K562 (cell line): Measurements from ENCODE around the gene SKIDA1. TPM values are rescaled to one million over a fixed set of nuclear protein-coding genes. Genes with fewer than 3 reads are reported as not detected.

Experiments
- BRCA1 ChIP-seq, 2 experiments: fragments of 450-650 bp in 1 of 2; sonication (generic) in 1 of 2; formaldehyde crosslinking in 1 of 2; IDR thresholded peaks; 2 replicates each; pipeline versions ENCODE4 v1.5.0 to v1.6.1; 2017 to 2020; ENCODE audit warnings: mild to moderate bottlenecking in 1 of 2, missing genetic modification reagents in 1 of 2
- CCNT2 ChIP-seq: IDR thresholded peaks from 2 replicates; pipeline ENCODE4 v1.6.1; 2011; ENCODE audit warnings: borderline replicate concordance, low read depth, mild to moderate bottlenecking, moderate library complexity, mixed read lengths, low read length; ENCODE audit not compliant: insufficient read length; ENCODE audit errors: extremely low read depth
- ETV6 ChIP-seq, 3 experiments: fragments of 150-350 bp in 1 of 3; sonication (generic) in 1 of 3; formaldehyde crosslinking in 1 of 3; IDR thresholded peaks; 2 replicates each; pipeline versions ENCODE4 v1.6.1 to v1.8.0; 2014 to 2022; ENCODE audit warnings: borderline replicate concordance in 2 of 3, low read depth in 2 of 3, antibody characterized with exemption in 1 of 3, low read length in 1 of 3, mild to moderate bottlenecking in 1 of 3, missing genetic modification reagents in 1 of 3
- FOXA3 ChIP-seq, 2 experiments: fragments of 450-650 bp in 1 of 2; sonication (generic) in 1 of 2; formaldehyde crosslinking; IDR thresholded peaks in 1 of 2; conservative IDR thresholded peaks in 1 of 2; 2 replicates each; pipeline versions ENCODE4 v1.4.0 to v1.8.0; 2020 to 2022; ENCODE audit warnings: mild to moderate bottlenecking in 2 of 2, missing genetic modification reagents in 1 of 2
- JUN ChIP-seq, 2 experiments: sonication (generic) in 1 of 2; formaldehyde crosslinking in 1 of 2; IDR thresholded peaks; 2 replicates each; pipeline versions ENCODE4 v1.6.1 to v1.8.0; 2012 to 2022; ENCODE audit warnings: borderline replicate concordance in 2 of 2, mild to moderate bottlenecking in 2 of 2, improper control_type of control experiment in 1 of 2, low read depth in 1 of 2, low read length in 1 of 2, missing genetic modification reagents in 1 of 2
- LARP7 ChIP-seq: fragments of 450-650 bp; IDR thresholded peaks from 2 replicates; pipeline ENCODE4 v1.6.1; 2016
- MED1 ChIP-seq: sonication (generic); formaldehyde crosslinking; IDR thresholded peaks from 2 replicates; pipeline ENCODE4 v1.8.1; 2023; ENCODE audit warnings: missing genetic modification reagents, borderline replicate concordance
- PML ChIP-seq: IDR thresholded peaks from 2 replicates; pipeline ENCODE4 v1.6.1; 2012; ENCODE audit warnings: low read length, inconsistent platforms
- SIN3B ChIP-seq: fragments of 450-650 bp; IDR thresholded peaks from 2 replicates; pipeline ENCODE4 v1.6.1; 2017; ENCODE audit warnings: low read depth, mild to moderate bottlenecking, moderate library complexity
- SMARCC2 ChIP-seq: fragments of 450-650 bp; IDR thresholded peaks from 2 replicates; pipeline ENCODE4 v1.6.1; 2017; ENCODE audit warnings: antibody characterized with exemption, moderate library complexity, mild to moderate bottlenecking, low read depth
- SMARCE1 ChIP-seq: fragments of 450-650 bp; IDR thresholded peaks from 2 replicates; pipeline ENCODE4 v1.7.1; 2016; ENCODE audit warnings: mild to moderate bottlenecking
- SRSF7 ChIP-seq: fragments of 200-400 bp; formaldehyde crosslinking; optimal IDR thresholded peaks from 2 replicates; pipeline ENCODE3; 2017; ENCODE audit warnings: mild to moderate bottlenecking, low read depth, low read length
- ZNF217 ChIP-seq: sonication (generic); formaldehyde crosslinking; IDR thresholded peaks from 2 replicates; pipeline ENCODE4 v1.8.0; 2022; ENCODE audit warnings: mild to moderate bottlenecking, missing genetic modification reagents
- ZNF347 ChIP-seq: fragments of 450-650 bp; formaldehyde crosslinking; IDR thresholded peaks from 2 replicates; pipeline ENCODE4 v1.4.0; 2020; ENCODE audit warnings: low read depth, mild to moderate bottlenecking, moderate library complexity
- ZNF780A ChIP-seq: fragments of 250-450 bp; sonication (Bioruptor Pico); IDR thresholded peaks from 2 replicates; pipeline ENCODE4 v1.5.0; 2021; ENCODE audit warnings: mild to moderate bottlenecking
- polyA plus RNA-seq, 8 experiments: library from polyadenylated mRNA; depleted of rRNA in 4 of 8; stranded (reverse) in 5 of 8; unstranded in 3 of 8; fragments of >200 nt; fragmentation: Nextera tagmentation in 2 of 8; fragmentation: Illumina TruSeq in 1 of 8; extraction: Ambion mirVana in 2 of 8; extraction: Trizol in 1 of 8; gene quantifications; 2 replicates each; pipeline versions ENCODE4 v1.2.1 to v1.2.3, GENCODE V29; 2011 to 2014; ENCODE audit warnings: inconsistent platforms in 1 of 8, missing spikeins in 1 of 8
- total RNA-seq, 7 experiments: library from RNA; depleted of rRNA in 6 of 7; stranded (reverse); fragments of >200 nt in 6 of 7; fragmentation: Illumina TruSeq in 2 of 7; extraction: Trizol in 2 of 7; gene quantifications; 2 replicates each; pipeline versions ENCODE4 v1.2.1 to v1.2.3, GENCODE V29; 2011 to 2021; ENCODE audit warnings: low replicate concordance in 1 of 7
- TF ChIP-seq, protein P1 (sequence below), 2 experiments: fragments of 450-650 bp; IDR thresholded peaks; 2 replicates each; pipeline ENCODE4 v1.6.1; 2016
- TF ChIP-seq, protein P2 (sequence below): fragments of 150-350 bp; IDR thresholded peaks from 2 replicates; pipeline ENCODE4 v1.6.1; 2014; ENCODE audit warnings: low read depth, mild to moderate bottlenecking, low read length, borderline replicate concordance
- TF ChIP-seq, protein P3 (sequence below): fragments of 450-650 bp; IDR thresholded peaks from 2 replicates; pipeline ENCODE4 v1.6.1; 2016; ENCODE audit warnings: antibody characterized with exemption
- TF ChIP-seq, protein P4 (sequence below): fragments of 450-650 bp; IDR thresholded peaks from 2 replicates; pipeline ENCODE4 v1.6.1; 2016; ENCODE audit warnings: missing biosample characterization, missing genetic modification characterization

SKIDA1 gene
- total and polyA plus RNA-seq, 9 of the 15 experiments (the other 6 are each of a cell fraction or from before 2014, with no cell fraction given) = 0.05 to 1.1 (median 0.42) TPM

DNA sequence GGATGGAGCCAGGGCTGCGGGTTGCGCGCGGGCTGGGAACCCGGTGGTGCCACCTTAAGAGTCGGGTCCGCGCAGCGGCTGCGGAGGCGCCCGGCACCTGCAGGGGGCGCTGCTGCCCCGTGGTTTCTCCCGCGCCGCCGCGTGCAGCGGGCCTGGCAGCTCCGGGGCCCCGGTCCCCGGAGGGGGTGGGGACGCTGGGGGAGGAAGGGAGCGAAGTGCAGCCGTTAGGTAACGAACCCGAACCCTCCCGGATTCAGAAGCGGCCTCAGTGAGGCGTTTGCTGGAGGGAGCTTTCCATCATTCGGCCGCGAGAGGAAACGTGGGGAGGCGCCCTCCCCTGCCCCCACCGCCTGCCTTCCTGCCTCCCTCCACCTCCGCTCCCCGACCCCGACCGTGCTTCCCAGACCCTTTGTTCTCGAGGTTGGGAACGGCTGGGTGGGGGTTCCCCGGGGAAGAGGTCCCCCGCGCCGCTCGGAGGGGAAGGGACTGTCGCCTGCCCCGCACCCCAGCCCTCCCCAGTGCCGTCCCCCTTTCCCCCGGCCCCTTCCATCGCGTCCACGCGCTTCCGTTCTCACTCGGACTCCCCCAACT is 29.6 kb downstream of the SKIDA1 start (continued):
- TF ChIP-seq, protein P1, sequence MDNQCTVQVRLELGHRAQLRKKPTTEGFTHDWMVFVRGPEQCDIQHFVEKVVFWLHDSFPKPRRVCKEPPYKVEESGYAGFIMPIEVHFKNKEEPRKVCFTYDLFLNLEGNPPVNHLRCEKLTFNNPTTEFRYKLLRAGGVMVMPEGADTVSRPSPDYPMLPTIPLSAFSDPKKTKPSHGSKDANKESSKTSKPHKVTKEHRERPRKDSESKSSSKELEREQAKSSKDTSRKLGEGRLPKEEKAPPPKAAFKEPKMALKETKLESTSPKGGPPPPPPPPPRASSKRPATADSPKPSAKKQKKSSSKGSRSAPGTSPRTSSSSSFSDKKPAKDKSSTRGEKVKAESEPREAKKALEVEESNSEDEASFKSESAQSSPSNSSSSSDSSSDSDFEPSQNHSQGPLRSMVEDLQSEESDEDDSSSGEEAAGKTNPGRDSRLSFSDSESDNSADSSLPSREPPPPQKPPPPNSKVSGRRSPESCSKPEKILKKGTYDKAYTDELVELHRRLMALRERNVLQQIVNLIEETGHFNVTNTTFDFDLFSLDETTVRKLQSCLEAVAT (IDR thresholded peaks at IDR 0.05) = no peak
- TF ChIP-seq FOXA3 (CRISPR knock-in tag; conservative IDR thresholded peaks at IDR 0.05 in 1 of 2, IDR thresholded peaks at IDR 0.05 in 1 of 2) = no peak
- no peak for TF ChIP-seq SMARCE1
- TF ChIP-seq ZNF780A = no peak
- peak; percentile 55; the same call in 1 of the 2 replicates for TF ChIP-seq JUN (IDR thresholded peaks at IDR 0.05; ENCODE audit: borderline replicate concordance, low read depth, low read length)
- no peak for TF ChIP-seq JUN (CRISPR knock-in tag; IDR thresholded peaks at IDR 0.05; ENCODE audit: borderline replicate concordance)
- no peak for TF ChIP-seq SRSF7
- TF ChIP-seq, protein P2, sequence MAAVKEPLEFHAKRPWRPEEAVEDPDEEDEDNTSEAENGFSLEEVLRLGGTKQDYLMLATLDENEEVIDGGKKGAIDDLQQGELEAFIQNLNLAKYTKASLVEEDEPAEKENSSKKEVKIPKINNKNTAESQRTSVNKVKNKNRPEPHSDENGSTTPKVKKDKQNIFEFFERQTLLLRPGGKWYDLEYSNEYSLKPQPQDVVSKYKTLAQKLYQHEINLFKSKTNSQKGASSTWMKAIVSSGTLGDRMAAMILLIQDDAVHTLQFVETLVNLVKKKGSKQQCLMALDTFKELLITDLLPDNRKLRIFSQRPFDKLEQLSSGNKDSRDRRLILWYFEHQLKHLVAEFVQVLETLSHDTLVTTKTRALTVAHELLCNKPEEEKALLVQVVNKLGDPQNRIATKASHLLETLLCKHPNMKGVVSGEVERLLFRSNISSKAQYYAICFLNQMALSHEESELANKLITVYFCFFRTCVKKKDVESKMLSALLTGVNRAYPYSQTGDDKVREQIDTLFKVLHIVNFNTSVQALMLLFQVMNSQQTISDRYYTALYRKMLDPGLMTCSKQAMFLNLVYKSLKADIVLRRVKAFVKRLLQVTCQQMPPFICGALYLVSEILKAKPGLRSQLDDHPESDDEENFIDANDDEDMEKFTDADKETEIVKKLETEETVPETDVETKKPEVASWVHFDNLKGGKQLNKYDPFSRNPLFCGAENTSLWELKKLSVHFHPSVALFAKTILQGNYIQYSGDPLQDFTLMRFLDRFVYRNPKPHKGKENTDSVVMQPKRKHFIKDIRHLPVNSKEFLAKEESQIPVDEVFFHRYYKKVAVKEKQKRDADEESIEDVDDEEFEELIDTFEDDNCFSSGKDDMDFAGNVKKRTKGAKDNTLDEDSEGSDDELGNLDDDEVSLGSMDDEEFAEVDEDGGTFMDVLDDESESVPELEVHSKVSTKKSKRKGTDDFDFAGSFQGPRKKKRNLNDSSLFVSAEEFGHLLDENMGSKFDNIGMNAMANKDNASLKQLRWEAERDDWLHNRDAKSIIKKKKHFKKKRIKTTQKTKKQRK = no peak
- no peak for TF ChIP-seq ZNF217 (CRISPR knock-in tag)
- peak; percentile 33; the same call in 1 of the 2 replicates for TF ChIP-seq SIN3B
- TF ChIP-seq LARP7 = no peak
- TF ChIP-seq MED1 = no peak
- no peak for TF ChIP-seq ZNF347
- TF ChIP-seq PML = no peak
- peak; percentile 90 for TF ChIP-seq CCNT2
- TF ChIP-seq ETV6 (IDR thresholded peaks at IDR 0.05; ENCODE audit: borderline replicate concordance in 1 of 2, low read depth in 2 of 2, low read length in 1 of 2) = 0 out of 4 replicates have a peak, but pooled peaks of 1 of the 2 experiments have one; percentile 48
- 0 out of 2 replicates have a peak, but pooled peaks have one; percentile 32 for TF ChIP-seq ETV6 (CRISPR knock-in tag; IDR thresholded peaks at IDR 0.05; ENCODE audit: borderline replicate concordance)
- TF ChIP-seq, protein P3, sequence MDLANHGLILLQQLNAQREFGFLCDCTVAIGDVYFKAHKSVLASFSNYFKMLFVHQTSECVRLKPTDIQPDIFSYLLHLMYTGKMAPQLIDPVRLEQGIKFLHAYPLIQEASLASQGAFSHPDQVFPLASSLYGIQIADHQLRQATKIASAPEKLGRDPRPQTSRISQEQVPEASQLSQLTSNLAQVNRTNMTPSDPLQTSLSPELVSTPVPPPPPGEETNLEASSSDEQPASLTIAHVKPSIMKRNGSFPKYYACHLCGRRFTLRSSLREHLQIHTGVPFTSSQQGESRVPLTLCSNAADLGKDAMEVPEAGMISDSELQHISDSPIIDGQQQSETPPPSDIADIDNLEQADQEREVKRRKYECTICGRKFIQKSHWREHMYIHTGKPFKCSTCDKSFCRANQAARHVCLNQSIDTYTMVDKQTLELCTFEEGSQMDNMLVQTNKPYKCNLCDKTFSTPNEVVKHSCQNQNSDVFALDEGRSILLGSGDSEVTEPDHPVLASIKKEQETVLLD = no peak
- no peak for TF ChIP-seq SMARCC2
- TF ChIP-seq, protein P4, sequence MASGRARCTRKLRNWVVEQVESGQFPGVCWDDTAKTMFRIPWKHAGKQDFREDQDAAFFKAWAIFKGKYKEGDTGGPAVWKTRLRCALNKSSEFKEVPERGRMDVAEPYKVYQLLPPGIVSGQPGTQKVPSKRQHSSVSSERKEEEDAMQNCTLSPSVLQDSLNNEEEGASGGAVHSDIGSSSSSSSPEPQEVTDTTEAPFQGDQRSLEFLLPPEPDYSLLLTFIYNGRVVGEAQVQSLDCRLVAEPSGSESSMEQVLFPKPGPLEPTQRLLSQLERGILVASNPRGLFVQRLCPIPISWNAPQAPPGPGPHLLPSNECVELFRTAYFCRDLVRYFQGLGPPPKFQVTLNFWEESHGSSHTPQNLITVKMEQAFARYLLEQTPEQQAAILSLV = no peak
- no peak for TF ChIP-seq BRCA1 (IDR thresholded peaks at IDR 0.05)
- no peak for TF ChIP-seq BRCA1 (CRISPR knock-in tag; IDR thresholded peaks at IDR 0.05)
